ENCODE measurements around the gene MOCS2. TPM values are rescaled to one million over a fixed set of nuclear protein-coding genes. Genes with fewer than 3 reads are reported as not detected.
A peak's percentile ranks its signal among the peaks of the same experiment; 100 is the strongest.

Gene MOCS2
- total and polyA plus RNA-seq, 12 donors: 66.3 to 135 (median 80.3) TPM

- WGBS, 2 donors: 100% methylated on average over 1 of the region's 1 CpG
- intact Hi-C loops (cut with DNase I): no loop called here
- Histone ChIP-seq H3K36me3 (no peaks in the 10 kb centered on the region), H3K9me3 (no peaks in the 10 kb centered on the region), H3K27ac (no peak overlapping the region), H3K4me3 (no peak overlapping the region), H3K27me3 (no peaks in the 10 kb centered on the region), H3K4me1 (no peaks in the 10 kb centered on the region)
- ATAC-seq (no peak), DNase-seq (no peak)
- TF ChIP-seq CTCF (IDR thresholded peaks at IDR 0.05): no peak
Measured at GRCh38 chr5:53120165-53120564, 10.6 kb upstream of the MOCS2 start.

GRCh38 chr5:53118879-53119278 is 9.3 kb upstream of the MOCS2 start:
- no peaks in the 10 kb centered on the region for H3K27me3 ChIP-seq

GRCh38 chr5:53116597-53116996 is 7.0 kb upstream of the MOCS2 start:
- Histone ChIP-seq H3K27me3 (no peaks in the 10 kb centered on the region), H3K4me3 (no peak overlapping the region), H3K9me3 (peaks cover 0 to 5% (median 0%) of the 10 kb centered on the region in 11 donors), H3K27ac (no peak overlapping the region), H3K36me3 (peaks cover 0 to 7% (median 0%) of the 10 kb centered on the region in 9 donors), H3K4me1 (no peaks in the 10 kb centered on the region)
- intact Hi-C loops (cut with DNase I): no loop called here
- no peak for TF ChIP-seq CTCF (IDR thresholded peaks at IDR 0.05)
- 84 to 92% methylated on average over 1 of the region's 1 CpG for WGBS, 2 donors
- ATAC-seq (no peak), DNase-seq (no peak)

More at GRCh38 chr5:53118879-53119278, 9.3 kb upstream of the MOCS2 start:
- Histone ChIP-seq H3K27ac (no peak overlapping the region), H3K4me3 (no peak overlapping the region), H3K4me1 (no peaks in the 10 kb centered on the region), H3K9me3 (no peaks in the 10 kb centered on the region), H3K36me3 (peaks cover 0 to 5% (median 0%) of the 10 kb centered on the region in 9 donors)
- no peak for DNase-seq
- no peak for TF ChIP-seq CTCF (IDR thresholded peaks at IDR 0.05)
- intact Hi-C loops (cut with DNase I): no loop called here
- 71 to 72% methylated on average over 5 of the region's 5 CpGs for WGBS, 2 donors
- no peak for ATAC-seq

GRCh38 chr5:53114988-53115387 is 5.4 kb upstream of the MOCS2 start:
- H3K27ac ChIP-seq: no peak overlapping the region
- H3K4me1 ChIP-seq: peaks cover 0 to 12% (median 8%) of the 10 kb centered on the region in 9 donors
- H3K36me3 ChIP-seq: peaks cover 0 to 7% (median 0%) of the 10 kb centered on the region in 9 donors
- H3K9me3 ChIP-seq: peaks cover 0 to 5% (median 0%) of the 10 kb centered on the region in 11 donors
- TF ChIP-seq CTCF (IDR thresholded peaks at IDR 0.05): peak in 3 of 9 donors; percentile 5 to 19 (median 13)
- ATAC-seq: no peak
- no peak overlapping the region for H3K4me3 ChIP-seq
- intact Hi-C loops (cut with DNase I): no loop called here
- H3K27me3 ChIP-seq: no peaks in the 10 kb centered on the region
- DNase-seq: no peak

Data from heart right ventricle (tissue), 16 donors.